HG03342 (cell line): Measurements from ENCODE around the gene FANCE.

Source experiments
- ATAC-seq: cut with Tn5 transposase; IDR thresholded peaks from one replicate; pipeline ENCODE4 v1.9.1; 2021; ENCODE audit warnings: mild to moderate bottlenecking, moderate library complexity; ENCODE audit not compliant: unreplicated experiment

The FANCE gene, protein sequence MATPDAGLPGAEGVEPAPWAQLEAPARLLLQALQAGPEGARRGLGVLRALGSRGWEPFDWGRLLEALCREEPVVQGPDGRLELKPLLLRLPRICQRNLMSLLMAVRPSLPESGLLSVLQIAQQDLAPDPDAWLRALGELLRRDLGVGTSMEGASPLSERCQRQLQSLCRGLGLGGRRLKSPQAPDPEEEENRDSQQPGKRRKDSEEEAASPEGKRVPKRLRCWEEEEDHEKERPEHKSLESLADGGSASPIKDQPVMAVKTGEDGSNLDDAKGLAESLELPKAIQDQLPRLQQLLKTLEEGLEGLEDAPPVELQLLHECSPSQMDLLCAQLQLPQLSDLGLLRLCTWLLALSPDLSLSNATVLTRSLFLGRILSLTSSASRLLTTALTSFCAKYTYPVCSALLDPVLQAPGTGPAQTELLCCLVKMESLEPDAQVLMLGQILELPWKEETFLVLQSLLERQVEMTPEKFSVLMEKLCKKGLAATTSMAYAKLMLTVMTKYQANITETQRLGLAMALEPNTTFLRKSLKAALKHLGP

DNA sequence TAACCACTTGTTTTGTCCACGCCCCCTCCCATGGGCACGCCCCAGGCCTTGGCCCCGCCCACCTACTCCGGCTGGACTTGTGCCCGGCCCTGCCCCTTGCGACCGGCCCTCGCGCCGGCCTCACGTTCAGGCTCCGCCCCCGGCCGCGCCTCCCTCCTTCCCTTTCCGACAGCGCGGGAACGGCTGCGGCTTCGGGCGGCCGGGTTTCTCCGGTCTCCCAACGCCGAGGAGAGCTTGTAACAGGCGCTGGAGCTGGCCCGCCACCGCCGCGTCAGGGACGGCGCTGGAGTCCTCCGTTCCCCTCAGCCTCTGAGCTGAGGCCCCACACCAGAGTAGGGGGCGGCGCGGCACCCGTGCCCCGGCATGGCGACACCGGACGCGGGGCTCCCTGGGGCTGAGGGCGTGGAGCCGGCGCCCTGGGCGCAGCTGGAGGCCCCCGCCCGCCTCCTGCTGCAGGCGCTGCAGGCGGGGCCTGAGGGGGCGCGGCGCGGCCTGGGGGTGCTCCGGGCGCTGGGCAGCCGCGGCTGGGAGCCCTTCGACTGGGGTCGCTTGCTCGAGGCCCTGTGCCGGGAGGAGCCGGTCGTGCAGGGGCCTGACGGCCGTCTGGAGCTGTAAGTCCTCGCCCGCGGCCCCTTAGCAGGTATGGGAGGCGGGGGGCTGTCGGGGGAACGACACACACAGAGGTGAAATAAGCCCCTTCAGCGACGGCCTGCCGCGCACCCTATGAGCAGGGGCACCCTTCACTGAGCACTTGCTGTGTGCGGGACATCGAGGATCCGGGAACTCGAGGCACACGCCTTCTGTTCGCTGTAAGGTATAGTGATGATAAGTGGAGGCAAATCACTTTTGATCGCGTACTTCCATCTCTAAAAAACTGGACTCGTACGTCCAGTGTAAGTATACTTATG lies at the start of gene FANCE:
Gene FANCE (plus strand): TSS at position 156 of the 908 bp plus-strand sequence. CDS start 208 bp downstream, at position 364.
- ATAC-seq: peak; percentile 91

- no peak for ATAC-seq
These were observed 49.3 kb upstream of the FANCE start for GRCh38 chr6:35402856-35403191.

DNA sequence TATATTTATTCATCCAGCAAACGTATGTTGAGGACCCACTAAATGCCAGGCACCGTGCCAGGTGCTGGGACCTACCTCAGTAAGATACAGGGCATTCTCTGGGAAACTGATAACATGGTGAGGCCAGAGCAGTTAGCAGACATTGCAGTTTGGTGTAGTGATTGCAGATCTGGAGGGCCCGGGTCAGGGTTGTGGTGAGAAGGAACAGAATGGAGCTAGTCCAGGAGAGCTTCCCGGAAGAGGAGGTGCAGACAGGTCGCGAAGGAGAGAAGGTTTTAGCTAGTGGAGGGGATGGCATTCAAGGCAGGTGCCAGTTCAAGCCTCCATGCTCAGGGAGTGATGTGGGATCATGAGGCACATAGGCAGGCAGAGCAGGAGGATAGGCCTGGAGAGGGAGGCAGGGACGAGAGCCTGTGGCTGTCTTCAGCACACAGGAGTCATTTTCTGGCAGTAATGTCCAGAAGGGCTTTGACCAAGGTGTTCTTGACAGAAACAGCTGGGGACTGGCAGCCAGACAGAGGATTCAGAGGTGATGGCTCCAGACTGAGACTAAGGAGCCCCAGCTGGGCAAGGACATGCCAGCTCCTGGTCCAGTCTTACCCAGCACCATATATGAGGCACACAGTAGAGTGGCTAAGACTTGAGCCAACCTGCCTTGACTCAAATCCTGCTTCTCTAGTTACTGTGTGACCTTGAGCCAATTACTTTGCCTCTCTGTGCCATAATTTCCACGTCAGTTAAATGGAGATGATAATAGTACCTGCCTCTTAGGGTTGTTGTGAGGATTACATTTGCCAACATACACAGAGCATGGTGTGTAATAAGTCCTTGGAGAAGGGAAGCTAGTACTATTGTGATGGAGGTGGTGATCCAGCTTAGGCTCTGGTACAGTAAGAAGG lies 48.3 kb upstream of the FANCE start:
- no peak for ATAC-seq

- no peak for ATAC-seq
These were observed 45.2 kb upstream of the FANCE start for GRCh38 chr6:35406711-35407485.

DNA sequence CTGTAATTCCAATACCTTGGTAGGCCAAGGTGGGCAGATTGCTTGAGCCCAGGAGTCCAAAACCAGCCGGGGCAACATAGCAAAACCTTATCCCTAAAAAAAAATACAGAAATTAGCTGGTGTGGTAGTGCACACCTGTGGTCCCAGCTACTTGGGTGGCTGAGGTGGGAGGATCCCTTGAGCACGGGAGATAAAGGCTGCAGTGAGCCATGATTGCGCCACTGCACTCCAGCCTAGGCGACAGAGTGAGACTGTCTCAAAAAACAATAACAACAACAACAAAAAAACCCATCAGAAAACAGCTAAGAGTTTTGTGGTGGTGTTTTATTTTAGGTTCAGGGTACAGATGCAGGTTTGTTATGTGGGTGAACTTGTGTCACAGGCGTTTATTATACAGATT lies 42.9 kb upstream of the FANCE start:
- no peak for ATAC-seq

DNA sequence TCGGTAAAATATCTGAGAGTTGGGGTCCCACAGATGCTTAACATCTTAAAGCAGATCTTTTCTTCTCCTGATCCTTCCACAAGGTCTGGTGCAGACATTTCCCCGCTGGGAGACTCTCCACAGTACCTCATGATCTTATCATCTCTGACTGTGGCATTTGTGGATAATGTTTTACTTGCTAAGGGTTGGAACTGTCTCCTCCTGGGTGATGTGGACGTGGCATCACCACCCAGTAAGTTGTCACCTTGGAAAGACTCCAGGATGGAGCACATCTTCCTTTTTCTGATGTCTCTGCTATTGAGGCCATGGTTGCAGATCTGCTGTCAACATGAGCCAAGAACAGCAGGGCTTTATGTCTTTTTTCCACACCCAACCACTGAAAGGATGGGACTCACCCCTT lies 42.0 kb upstream of the FANCE start:
- no peak for ATAC-seq

- no peak for ATAC-seq
These were observed 41.1 kb upstream of the FANCE start for GRCh38 chr6:35411066-35411465.

DNA sequence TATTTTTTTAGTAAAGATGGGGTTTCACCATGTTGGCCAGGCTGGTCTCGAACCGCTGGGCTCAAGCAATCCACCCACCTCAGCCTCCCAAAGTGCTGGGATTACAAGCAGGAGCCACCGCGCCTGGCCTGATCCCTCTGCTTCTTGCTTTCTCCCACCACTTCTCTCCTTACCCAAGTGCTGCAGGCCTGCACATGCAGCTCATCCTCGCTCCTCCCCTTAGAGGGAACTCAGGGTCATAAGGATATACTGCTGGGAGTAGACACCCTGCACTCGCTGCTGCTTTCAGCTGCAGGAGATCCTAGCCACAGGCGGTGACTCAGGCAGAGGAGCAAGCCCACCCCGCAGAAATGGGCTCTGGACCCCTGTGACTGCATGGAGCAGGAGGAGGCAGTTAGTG lies 40.0 kb upstream of the FANCE start:
- no peak for ATAC-seq

- ATAC-seq: no peak
These were observed 38.2 kb upstream of the FANCE start for GRCh38 chr6:35413911-35414310.

DNA sequence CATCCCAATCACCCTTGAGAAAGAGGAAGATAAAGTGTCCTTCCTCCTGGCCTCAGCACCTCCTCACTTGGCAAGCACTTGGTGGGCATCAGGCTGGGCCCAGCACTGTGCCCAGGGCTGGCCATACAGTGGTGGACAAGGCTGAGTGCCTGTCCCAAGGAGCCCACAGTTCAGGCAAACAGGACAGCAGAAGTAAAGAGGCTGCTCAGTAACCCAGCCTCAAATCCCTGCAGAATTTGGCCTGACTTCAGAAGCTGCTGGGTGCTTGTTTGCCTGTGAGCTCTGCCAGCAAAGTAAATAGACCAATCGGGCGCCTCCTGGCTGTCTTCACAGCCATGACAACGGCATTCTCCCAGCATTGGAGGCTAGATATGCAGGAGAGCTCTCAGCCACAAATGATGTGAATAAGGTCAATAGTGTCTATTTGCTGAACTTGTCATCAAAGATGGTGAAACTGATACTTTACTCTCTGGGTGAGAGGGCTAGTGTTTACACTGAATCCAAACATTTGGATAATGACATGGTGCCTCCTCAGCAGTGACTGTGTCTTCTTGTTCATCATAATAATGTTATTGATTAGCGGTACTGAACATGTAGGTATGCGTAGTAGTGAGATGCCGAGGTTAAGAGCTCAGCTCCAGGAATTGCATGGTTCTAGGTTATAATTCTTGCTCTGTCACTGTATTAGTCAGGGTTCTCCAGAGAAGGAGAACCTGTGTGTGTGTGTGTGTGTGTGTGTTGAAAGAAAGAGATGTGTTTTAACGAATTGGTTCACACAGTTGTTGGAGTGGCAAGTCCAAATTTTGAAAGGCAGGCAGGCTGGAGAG lies 36.9 kb upstream of the FANCE start:
- ATAC-seq: no peak

- no peak for ATAC-seq
These were observed 34.0 kb upstream of the FANCE start for GRCh38 chr6:35417979-35418661.

DNA sequence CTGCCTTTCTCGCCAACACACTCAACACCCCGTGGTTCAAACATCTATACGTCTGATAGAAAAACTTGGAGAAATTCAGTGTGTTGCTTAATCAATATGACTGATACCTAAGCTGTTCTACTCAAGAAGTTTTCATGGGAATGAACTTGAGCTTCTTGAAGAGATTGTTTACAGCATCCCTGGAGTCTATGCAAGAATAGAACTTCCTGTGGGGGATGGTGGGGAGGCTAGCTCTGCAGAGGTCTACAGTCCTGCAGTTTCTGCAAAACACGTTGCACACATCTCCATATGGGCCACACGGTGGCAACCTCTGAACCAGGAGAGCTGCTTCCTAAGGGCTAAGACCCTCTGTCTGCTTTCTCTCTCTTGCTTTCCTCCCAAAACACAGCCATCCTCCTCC lies 32.7 kb upstream of the FANCE start:
- ATAC-seq: no peak

DNA sequence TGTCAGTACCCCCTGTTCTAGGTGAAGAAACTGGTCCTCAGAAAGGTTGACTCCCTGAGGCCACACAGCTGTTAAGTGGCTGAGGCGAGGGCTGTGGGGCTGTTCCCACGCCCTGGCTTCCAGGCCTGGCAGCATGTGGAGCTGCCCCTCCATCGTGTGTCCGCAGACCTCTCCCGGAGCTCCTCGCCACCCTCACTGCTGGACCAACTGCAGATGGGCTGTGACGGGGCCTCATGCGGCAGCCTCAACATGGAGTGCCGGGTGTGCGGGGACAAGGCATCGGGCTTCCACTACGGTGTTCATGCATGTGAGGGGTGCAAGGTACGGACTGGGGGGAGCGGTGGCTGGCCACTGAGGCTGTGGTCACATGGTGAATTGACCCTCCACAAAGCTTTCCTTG lies 32.2 kb upstream of the FANCE start:
- ATAC-seq: no peak

DNA sequence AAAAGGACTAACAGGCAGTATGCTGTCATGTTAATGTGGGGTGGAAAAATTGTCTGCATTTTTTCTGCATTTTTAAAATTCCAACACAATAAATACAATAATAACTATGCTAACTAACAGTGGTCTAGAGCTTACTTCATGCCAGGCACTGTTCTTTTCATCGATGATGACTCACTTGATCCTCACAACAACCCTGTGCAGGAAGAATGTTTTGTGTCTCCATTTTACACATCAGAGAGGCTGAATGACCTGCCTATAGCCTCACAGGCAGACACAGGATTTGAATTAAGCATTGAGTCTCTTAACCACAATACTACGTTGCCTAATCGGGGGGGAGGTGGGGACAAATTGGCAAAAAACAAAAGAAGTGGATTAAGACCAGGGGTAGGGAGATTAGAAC lies 26.9 kb upstream of the FANCE start:
- ATAC-seq: no peak

DNA sequence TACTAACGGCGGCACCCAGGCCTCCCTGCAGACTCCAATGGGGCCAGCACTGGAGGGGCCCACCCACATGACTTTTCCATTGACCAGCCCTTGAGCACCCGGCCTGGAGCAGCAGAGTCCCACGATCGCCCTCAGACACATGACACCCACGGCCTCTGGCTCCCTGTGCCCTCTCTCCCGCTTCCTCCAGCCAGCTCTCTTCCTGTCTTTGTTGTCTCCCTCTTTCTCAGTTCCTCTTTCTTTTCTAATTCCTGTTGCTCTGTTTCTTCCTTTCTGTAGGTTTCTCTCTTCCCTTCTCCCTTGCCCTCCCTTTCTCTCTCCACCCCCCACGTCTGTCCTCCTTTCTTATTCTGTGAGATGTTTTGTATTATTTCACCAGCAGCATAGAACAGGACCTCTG lies 26.1 kb upstream of the FANCE start:
- no peak for ATAC-seq

DNA sequence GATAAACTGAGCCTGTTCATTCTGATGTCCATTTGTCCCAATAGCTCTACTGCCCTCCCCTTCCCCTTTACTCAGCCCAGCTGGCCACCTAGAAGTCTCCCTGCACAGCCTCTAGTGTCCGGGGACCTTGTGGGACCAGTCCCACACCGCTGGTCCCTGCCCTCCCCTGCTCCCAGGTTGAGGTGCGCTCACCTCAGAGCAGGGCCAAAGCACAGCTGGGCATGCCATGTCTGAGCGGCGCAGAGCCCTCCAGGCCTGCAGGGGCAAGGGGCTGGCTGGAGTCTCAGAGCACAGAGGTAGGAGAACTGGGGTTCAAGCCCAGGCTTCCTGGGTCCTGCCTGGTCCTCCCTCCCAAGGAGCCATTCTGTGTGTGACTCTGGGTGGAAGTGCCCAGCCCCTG lies 24.7 kb upstream of the FANCE start:
- no peak for ATAC-seq

DNA sequence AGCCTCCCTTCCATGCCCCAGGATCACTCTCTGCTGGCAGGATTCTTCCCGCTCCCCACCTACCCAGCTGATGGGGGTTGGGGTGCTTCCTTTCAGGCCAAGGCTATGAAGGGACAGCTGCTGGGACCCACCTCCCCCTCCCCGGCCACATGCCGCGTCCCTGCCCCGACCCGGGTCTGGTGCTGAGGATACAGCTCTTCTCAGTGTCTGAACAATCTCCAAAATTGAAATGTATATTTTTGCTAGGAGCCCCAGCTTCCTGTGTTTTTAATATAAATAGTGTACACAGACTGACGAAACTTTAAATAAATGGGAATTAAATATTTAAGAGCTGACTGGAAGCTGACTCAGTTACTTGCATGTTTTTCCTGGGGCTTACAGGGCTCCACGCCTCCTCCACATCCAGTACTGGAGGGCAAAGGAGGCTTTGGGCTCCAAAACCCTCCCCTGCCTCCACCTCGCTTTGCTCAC lies 24.3 kb upstream of the FANCE start:
- ATAC-seq: no peak

- ATAC-seq: no peak
These were observed 23.6 kb upstream of the FANCE start for GRCh38 chr6:35428421-35429149.
